ENCODE measurements around the gene TNNC1. TPM values are rescaled to one million over a fixed set of nuclear protein-coding genes. Genes with fewer than 3 reads are reported as not detected.

The TNNC1 gene
- total RNA-seq, 1 donor from 2014 or later, result 0.26 TPM

DNA sequence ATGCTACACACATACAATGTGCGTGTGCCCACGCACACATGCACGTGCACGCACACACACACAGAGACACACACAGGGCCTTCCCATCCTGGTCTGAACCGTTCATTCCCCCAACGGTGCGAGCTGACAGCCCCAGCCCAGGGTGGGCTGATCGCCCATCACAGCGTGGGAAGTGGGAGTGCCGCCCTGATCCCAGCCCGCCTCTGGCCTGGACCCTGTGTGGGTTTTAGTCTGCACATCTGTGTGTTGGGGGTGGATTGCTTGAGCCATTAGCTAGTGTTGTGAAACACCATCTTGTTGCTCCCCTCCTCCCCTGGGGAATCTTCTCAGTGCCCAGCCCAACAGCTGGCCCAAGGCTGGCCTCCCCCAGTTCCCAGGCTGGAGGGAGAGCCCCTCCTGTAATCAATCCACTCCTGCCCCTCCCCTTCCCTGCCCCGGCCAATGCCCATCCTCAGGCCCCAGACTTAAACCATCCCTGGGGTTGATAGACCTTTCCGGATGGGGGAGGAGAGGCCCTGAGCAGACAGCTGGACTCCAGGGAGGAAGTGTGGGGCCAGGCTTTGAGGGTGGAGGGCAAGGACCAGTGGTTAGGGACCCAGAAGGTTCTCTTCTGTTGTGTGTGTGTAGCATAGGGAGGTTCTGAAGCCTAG is 17.2 kb downstream of the TNNC1 start:
- H3K36me3 ChIP-seq (ENCODE audit: control insufficient read depth, insufficient read depth, low read length), result no peaks in the 10 kb centered on the region
- H3K27me3 ChIP-seq (ENCODE audit: control insufficient read depth, insufficient read depth, low read length), result peaks cover 2% of the 10 kb centered on the region
- no peak overlapping the region for H3K4me3 ChIP-seq (ENCODE audit: low read depth, low read length)
- DNase-seq (ENCODE audit: low read depth) (no peak), FAIRE-seq (no peak)
- TF ChIP-seq, protein P1, sequence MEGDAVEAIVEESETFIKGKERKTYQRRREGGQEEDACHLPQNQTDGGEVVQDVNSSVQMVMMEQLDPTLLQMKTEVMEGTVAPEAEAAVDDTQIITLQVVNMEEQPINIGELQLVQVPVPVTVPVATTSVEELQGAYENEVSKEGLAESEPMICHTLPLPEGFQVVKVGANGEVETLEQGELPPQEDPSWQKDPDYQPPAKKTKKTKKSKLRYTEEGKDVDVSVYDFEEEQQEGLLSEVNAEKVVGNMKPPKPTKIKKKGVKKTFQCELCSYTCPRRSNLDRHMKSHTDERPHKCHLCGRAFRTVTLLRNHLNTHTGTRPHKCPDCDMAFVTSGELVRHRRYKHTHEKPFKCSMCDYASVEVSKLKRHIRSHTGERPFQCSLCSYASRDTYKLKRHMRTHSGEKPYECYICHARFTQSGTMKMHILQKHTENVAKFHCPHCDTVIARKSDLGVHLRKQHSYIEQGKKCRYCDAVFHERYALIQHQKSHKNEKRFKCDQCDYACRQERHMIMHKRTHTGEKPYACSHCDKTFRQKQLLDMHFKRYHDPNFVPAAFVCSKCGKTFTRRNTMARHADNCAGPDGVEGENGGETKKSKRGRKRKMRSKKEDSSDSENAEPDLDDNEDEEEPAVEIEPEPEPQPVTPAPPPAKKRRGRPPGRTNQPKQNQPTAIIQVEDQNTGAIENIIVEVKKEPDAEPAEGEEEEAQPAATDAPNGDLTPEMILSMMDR (IDR thresholded peaks at IDR 0.05; ENCODE audit: insufficient read depth, low read length, severe bottlenecking), result no peak

DNA sequence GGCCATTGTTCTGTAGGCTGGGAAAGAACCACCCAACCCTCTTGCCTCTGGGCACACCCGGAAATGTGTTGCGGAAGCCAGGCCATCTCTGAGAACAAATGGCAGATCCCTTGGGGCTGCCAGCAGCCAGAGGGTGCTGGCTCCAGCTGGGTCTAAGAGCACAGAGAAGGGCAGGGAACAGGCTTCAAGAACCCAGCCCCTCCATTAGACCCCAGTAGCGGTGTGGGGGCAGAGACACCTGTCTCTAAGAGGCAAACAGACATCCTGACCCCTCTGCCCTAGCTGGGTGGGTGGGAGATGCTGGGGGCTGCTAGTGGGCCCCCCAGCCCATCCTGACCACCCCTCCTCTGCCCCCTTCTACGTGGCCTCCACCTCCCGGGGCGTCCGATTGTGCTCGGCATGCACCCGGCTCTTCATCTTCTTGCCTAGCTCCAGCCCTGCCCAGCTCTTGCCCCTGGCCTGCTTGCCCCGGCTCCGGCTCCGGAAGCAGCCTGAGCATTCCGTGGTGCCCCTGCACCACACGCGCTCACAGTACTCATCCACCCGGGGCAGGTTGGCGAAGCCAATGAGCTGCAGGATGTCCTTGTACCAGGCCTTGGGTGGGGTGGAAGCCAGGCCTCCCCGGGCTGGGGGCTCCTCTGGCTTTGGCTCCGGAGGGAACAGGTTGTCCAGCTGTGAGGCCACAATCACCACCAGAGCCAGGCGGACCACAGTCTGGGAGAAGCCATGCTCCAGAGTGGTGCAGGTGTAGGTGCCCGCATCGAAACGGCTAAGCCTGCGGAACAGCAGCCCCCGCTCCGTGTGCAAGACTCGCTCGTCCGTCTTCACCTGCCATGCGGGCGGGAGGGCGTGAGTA is 18.4 kb downstream of the TNNC1 start:
- TF ChIP-seq, protein P1 (IDR thresholded peaks at IDR 0.05; ENCODE audit: insufficient read depth, low read length, severe bottlenecking), result no peak

DNA sequence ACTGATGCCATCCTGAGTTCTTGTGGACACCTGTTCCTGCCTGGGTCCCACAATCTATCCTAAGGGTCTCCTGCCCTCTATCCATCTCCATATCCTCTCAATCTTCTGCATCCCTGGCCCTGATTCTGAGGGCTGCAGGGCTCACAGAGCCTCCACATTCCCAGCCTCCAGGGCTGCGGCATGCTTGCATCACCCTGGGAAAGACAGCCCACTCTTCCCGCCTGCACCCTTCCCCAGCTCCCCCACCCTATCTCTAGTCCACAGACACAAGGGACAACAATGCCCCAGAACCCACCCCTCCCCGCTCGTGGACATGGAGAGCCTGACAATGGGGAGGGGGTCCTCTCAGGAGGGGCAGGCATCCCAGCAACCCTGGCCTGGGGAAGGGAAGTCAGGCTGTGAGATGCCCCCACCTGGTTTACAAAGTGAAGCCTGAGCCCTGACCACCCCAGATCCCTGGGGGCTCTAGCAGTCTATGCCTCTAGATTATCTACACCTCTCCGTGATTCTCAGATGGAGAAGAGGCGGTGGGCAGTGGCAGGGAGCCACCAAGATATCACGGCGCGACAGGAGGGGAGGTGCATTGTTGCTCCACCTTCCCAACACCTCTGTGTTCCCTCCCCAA is 19.2 kb downstream of the TNNC1 start:
- TF ChIP-seq, protein P1 (IDR thresholded peaks at IDR 0.05; ENCODE audit: insufficient read depth, low read length, severe bottlenecking), result no peak
- DNase-seq (ENCODE audit: low read depth) (no peak), FAIRE-seq (no peak)

More for the DNA sequence above, 18.4 kb downstream of the TNNC1 start:
- H3K27me3 ChIP-seq (ENCODE audit: control insufficient read depth, insufficient read depth, low read length), result peaks cover 2% of the 10 kb centered on the region
- no peak overlapping the region for H3K4me3 ChIP-seq (ENCODE audit: low read depth, low read length)
- no peak for FAIRE-seq
- no peaks in the 10 kb centered on the region for H3K36me3 ChIP-seq (ENCODE audit: control insufficient read depth, insufficient read depth, low read length)
- no peak for DNase-seq (ENCODE audit: low read depth)

DNA sequence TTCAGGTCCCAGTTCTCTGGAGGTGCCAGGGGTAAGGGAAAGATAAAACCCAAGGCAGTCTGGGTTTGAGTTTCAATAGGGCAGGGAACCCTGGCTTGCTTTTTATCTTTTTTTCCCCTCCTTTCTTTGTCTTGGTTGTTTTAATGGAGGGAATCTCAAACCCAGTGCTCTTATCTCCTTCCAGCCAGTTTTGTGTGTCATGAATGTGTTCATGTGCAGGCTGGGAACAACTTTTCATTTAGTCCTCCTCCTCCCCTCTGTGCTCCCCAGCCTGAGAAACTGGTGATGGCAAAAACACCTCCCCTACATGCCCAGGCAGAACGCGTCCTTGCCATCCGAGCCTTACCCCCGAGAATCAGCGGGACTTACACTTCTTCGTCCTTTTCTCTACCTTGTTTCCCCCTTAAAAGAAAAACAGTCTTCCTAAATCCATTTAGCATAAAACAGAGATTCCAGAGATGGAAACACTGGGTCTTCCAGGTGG is 19.8 kb downstream of the TNNC1 start:
- FAIRE-seq (no peak), DNase-seq (ENCODE audit: low read depth) (no peak)
- Histone ChIP-seq H3K27me3 (ENCODE audit: control insufficient read depth, insufficient read depth, low read length) (peaks cover 2% of the 10 kb centered on the region), H3K4me3 (ENCODE audit: low read depth, low read length) (no peak overlapping the region), H3K36me3 (ENCODE audit: control insufficient read depth, insufficient read depth, low read length) (no peaks in the 10 kb centered on the region)
- TF ChIP-seq, protein P1 (IDR thresholded peaks at IDR 0.05; ENCODE audit: insufficient read depth, low read length, severe bottlenecking), result no peak

More for the DNA sequence above, 19.2 kb downstream of the TNNC1 start:
- no peak overlapping the region for H3K4me3 ChIP-seq (ENCODE audit: low read depth, low read length)
- H3K27me3 ChIP-seq (ENCODE audit: control insufficient read depth, insufficient read depth, low read length), result peaks cover 2% of the 10 kb centered on the region
- H3K36me3 ChIP-seq (ENCODE audit: control insufficient read depth, insufficient read depth, low read length), result no peaks in the 10 kb centered on the region

DNA sequence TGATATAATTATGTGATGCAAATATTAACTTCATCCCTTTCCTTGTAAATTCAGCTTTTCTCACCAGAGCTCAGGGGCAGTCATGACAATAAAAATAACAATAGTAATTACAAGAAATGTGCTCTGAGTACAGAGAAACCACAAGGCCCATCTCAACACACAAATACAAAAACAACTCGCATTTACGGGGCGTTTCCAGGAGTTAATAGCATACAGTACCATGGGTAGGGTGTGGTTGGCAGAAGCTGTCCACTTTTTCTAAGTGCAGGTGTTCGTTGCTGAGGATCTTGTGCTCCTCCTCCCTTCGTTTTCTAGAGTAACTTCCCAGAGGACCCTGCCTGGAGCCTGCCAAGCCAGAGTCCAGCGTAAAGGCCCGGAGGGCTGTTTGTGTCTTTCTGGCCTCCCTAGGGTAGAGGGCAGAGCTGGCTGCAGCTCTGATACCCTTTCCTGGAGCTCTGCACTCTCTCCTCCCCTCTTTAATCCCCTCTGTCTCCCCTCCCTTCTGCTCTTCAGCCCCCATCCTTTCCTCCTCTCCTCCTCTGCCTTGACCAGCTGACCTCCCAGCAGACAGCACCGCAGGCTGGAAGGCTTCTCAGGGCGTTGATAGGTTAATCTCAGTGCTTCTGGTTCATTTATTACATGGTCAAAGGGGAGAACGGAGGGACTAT is 20.4 kb downstream of the TNNC1 start:
- no peaks in the 10 kb centered on the region for H3K36me3 ChIP-seq (ENCODE audit: control insufficient read depth, insufficient read depth, low read length)
- FAIRE-seq, result no peak
- no peak overlapping the region for H3K4me3 ChIP-seq (ENCODE audit: low read depth, low read length)
- DNase-seq (ENCODE audit: low read depth), result no peak
- H3K27me3 ChIP-seq (ENCODE audit: control insufficient read depth, insufficient read depth, low read length), result peaks cover 2% of the 10 kb centered on the region
- TF ChIP-seq, protein P1 (IDR thresholded peaks at IDR 0.05; ENCODE audit: insufficient read depth, low read length, severe bottlenecking), result no peak
